Omental fat pad (tissue), 4 donors: ENCODE measurements around the gene RAB33A. TPM values are rescaled to one million over a fixed set of nuclear protein-coding genes. Genes with fewer than 3 reads are reported as not detected.
"Not testable (repeated sequence)": the region's sequence is repeated elsewhere in the genome, so short reads cannot be mapped to it uniquely, and the experiment has no call there.

Experiments
- ATAC-seq: fragments of 150-250 bp; one replicate; pipeline ENCODE4 v1.9.1; 2016; ENCODE audit warnings: mild to moderate bottlenecking, moderate library complexity; ENCODE audit not compliant: low FRiP score
- DNase-seq: peaks from one replicate; pipeline ENCODE4 v3.0.0-alpha.2; 2019; ENCODE audit warnings: low spot score
- CTCF ChIP-seq, 3 donors: fragments of 450-650 bp; IDR thresholded peaks; one replicate each; pipeline ENCODE4 v1.5.1; 2016 to 2017; ENCODE audit warnings: antibody characterized with exemption in 3 of 3, mild to moderate bottlenecking in 3 of 3, moderate library complexity in 2 of 3
- total RNA-seq, 4 donors: library from RNA; depleted of rRNA; stranded (reverse); fragments of >200 nt; gene quantifications; one replicate each; pipeline ENCODE4 v1.1.0, GENCODE V29; 2016

RAB33A gene
- total RNA-seq, 4 donors from 2014 or later: 1.4 to 3.0 (median 1.4) TPM; not detected in 1

DNA sequence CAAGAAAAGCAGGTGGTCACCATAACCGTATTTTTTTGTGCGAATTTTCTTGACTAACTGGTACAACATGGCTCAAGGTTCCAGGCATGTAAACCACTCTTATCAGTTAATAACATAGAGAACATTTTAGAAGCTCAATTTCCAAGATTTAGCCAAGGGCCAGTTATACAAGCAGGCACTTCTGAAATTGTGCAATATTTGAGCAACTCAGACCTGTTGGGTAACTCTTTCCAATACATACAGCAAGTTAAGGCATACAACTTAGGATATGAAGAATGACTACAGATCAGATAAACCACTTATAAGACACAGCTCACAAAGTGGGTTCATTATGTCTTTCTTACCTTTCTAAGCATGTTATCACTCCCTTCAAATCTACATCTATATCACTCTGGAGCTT, 53.0 kb downstream of the RAB33A start:
- no peak for ATAC-seq

GRCh38 chrX:130228871-130229270, 57.1 kb downstream of the RAB33A start:
- DNase-seq (no peak), ATAC-seq (no peak)
- no peak for TF ChIP-seq CTCF (IDR thresholded peaks at IDR 0.05)

More for the DNA sequence above, 53.0 kb downstream of the RAB33A start:
- TF ChIP-seq CTCF (IDR thresholded peaks at IDR 0.05): no peak
- no peak for DNase-seq

GRCh38 chrX:130231184-130231583, 59.4 kb downstream of the RAB33A start:
- not testable (repeated sequence) for ATAC-seq, DNase-seq

Other genes with a start within 250 kb of the RAB33A start
- 1 to 10 TPM; 4.9 to 8.0 (median 5.2) TPM for gene BCORL1, start 189.3 kb upstream of the RAB33A start, total RNA-seq
- gene ELF4, start 61.5 kb upstream of the RAB33A start, total RNA-seq: 10 to 100 TPM; 10.8 to 30.5 (median 15.0) TPM
- 10 to 100 TPM; 14.7 to 21.2 (median 16.9) TPM for gene AIFM1, start 6.1 kb upstream of the RAB33A start, total RNA-seq
- gene ZNF280C, start 96.9 kb downstream of the RAB33A start, total RNA-seq: 1 to 10 TPM; 3.3 to 4.9 (median 4.2) TPM
- gene SLC25A14, start 168.0 kb downstream of the RAB33A start, total RNA-seq: 10 to 100 TPM in 1 of 4 donors, 1 to 10 TPM in 3; 6.7 to 10.0 (median 8.6) TPM
- not detected for gene GPR119, start 213.7 kb downstream of the RAB33A start, total RNA-seq
- 10 to 100 TPM; 10.6 to 18.9 (median 12.1) TPM for gene RBMX2, start 230.0 kb downstream of the RAB33A start, total RNA-seq